Endothelial cell of umbilical vein (primary cell): ENCODE measurements around the gene SH3PXD2A. TPM values are rescaled to one million over a fixed set of nuclear protein-coding genes. Genes with fewer than 3 reads are reported as not detected.

Experiments used
- BruUV-seq: library from RNA; stranded (reverse); fragments of 400-500 nt; replicated peaks from 2 replicates; lab custom pipeline; 2021; lab: Mats Ljungman, UMichigan
- CTCF ChIA-PET: fragments of 300-600, 350-600 bp; sonication (Branson Sonifier 250); formaldehyde crosslinking; loops from one replicate; lab custom pipeline; 2021; ENCODE audit warnings: antibody characterized with exemption, inconsistent platforms; lab: Charles Lee
- POLR2A ChIA-PET: fragments of 300-600, 350-600 bp; sonication (Branson Sonifier 250); formaldehyde crosslinking; loops from one replicate; lab custom pipeline; 2021; ENCODE audit warnings: antibody characterized with exemption, inconsistent platforms; lab: Charles Lee
- DNase-seq: peaks from one replicate; pipeline ENCODE4 v3.0.0-alpha.2; 2011; ENCODE audit warnings: low read depth, low spot score
- FAIRE-seq: peaks from 2 replicates; lab custom pipeline; 2011; peaks lifted over from hg19 to GRCh38; lab: Jason Lieb, UNC
- H2AFZ ChIP-seq: 2 replicates; pipeline ENCODE4 v1.6.0; 2012; ENCODE audit warnings: low read depth, low read length, control low read depth, inconsistent platforms
- H3K27ac ChIP-seq: 2 replicates; pipeline ENCODE4 v1.5.1; 2011; ENCODE audit warnings: low read depth, mild to moderate bottlenecking, control low read depth, low read length, moderate library complexity; ENCODE audit not compliant: insufficient read depth
- H3K27me3 ChIP-seq, 2 experiments: 2 replicates each; pipeline versions ENCODE4 v1.6.0 to v1.6.1; 2011; ENCODE audit warnings: low read length in 2 of 2, mixed read lengths in 1 of 2; ENCODE audit not compliant: control insufficient read depth in 2 of 2, insufficient read depth in 2 of 2
- H3K36me3 ChIP-seq, 2 experiments: 2 replicates in 1 of 2; 3 replicates in 1 of 2; pipeline ENCODE4 v1.5.1; 2011; ENCODE audit warnings: low read length in 2 of 2, mild to moderate bottlenecking in 1 of 2, moderate library complexity in 1 of 2; ENCODE audit not compliant: control insufficient read depth in 2 of 2, insufficient read depth in 2 of 2; ENCODE audit errors: extremely low read depth in 1 of 2
- H3K4me1 ChIP-seq: 3 replicates; pipeline ENCODE4 v1.5.1; 2011; ENCODE audit warnings: mild to moderate bottlenecking, low read length; ENCODE audit not compliant: control insufficient read depth, insufficient read depth; ENCODE audit errors: extremely low read depth
- H3K4me2 ChIP-seq: 2 replicates; pipeline ENCODE4 v1.6.1; 2011; ENCODE audit warnings: low read length, control low read depth, mixed read lengths; ENCODE audit not compliant: insufficient read depth
- H3K4me3 ChIP-seq, 3 experiments: fragments of 200-600 bp in 1 of 3; sonication (generic), shearing (Covaris generic) in 1 of 3; replicated peaks in 1 of 3; 2 replicates each; pipeline ENCODE4 v1.5.1; 2011 to 2016; ENCODE audit warnings: control low read depth in 3 of 3, low read length in 3 of 3, mild to moderate bottlenecking in 2 of 3, inconsistent platforms in 1 of 3, low read depth in 1 of 3, moderate library complexity in 1 of 3; ENCODE audit not compliant: insufficient read depth in 1 of 3
- H3K79me2 ChIP-seq: 2 replicates; pipeline ENCODE4 v1.6.0; 2012; ENCODE audit warnings: low read length, inconsistent platforms; ENCODE audit not compliant: control insufficient read depth, insufficient read depth
- H3K9ac ChIP-seq: replicated peaks from 2 replicates; pipeline ENCODE3; 2011; ENCODE audit warnings: low read length, control low read depth; ENCODE audit not compliant: insufficient read depth; ENCODE audit errors: extremely low read depth
- H3K9me1 ChIP-seq: replicated peaks from 3 replicates; pipeline ENCODE4 v1.6.0; 2011; ENCODE audit warnings: mild to moderate bottlenecking, low read length; ENCODE audit not compliant: control insufficient read depth, insufficient read depth; ENCODE audit errors: extremely low read depth
- H3K9me3 ChIP-seq: replicated peaks from 2 replicates; pipeline ENCODE4 v1.5.1; 2012; ENCODE audit warnings: low read length, inconsistent platforms; ENCODE audit not compliant: control insufficient read depth, insufficient read depth
- H4K20me1 ChIP-seq: replicated peaks from 2 replicates; pipeline ENCODE3; 2011; ENCODE audit warnings: mild to moderate bottlenecking, low read length; ENCODE audit not compliant: control insufficient read depth, insufficient read depth; ENCODE audit errors: extremely low read depth
- EZH2 ChIP-seq: IDR thresholded peaks from 2 replicates; pipeline ENCODE4 v1.6.1; 2012; ENCODE audit warnings: borderline replicate concordance, low read depth, mild to moderate bottlenecking, moderate library complexity, low read length, inconsistent platforms; ENCODE audit not compliant: severe bottlenecking
- FOS ChIP-seq: IDR thresholded peaks from 2 replicates; pipeline ENCODE4 v1.6.1; 2011; ENCODE audit warnings: mild to moderate bottlenecking, low read length, moderate library complexity, borderline replicate concordance; ENCODE audit not compliant: insufficient read depth
- GATA2 ChIP-seq: IDR thresholded peaks from 2 replicates; pipeline ENCODE4 v1.7.0; 2011; ENCODE audit warnings: low read depth, mild to moderate bottlenecking, moderate library complexity, mixed read lengths, low read length; ENCODE audit not compliant: insufficient read length, insufficient read depth
- JUN ChIP-seq: IDR thresholded peaks from 2 replicates; pipeline ENCODE4 v1.6.1; 2011; ENCODE audit warnings: borderline replicate concordance, low read depth; ENCODE audit not compliant: insufficient read length, insufficient read depth
- MYC ChIP-seq: IDR thresholded peaks from one replicate; pipeline ENCODE4 v1.6.1; 2011; ENCODE audit warnings: mild to moderate bottlenecking, low read depth, low read length
- POLR2A ChIP-seq: IDR thresholded peaks from 2 replicates; pipeline ENCODE4 v1.6.1; 2012; ENCODE audit warnings: low read depth, mild to moderate bottlenecking, control low read depth, low read length
- POLR2AphosphoS5 ChIP-seq: IDR thresholded peaks from 2 replicates; pipeline ENCODE4 v1.6.1; 2012; ENCODE audit warnings: low read depth, mild to moderate bottlenecking, control low read depth, low read length, moderate library complexity; ENCODE audit not compliant: insufficient read depth
- dilution Hi-C: fragments of 300-500 bp; cut with MboI; formaldehyde crosslinking; loops from one replicate; pipeline ENCODE4 v1.15.0; 2019; ENCODE audit warnings: low sequenced_read_pairs; ENCODE audit not compliant: extremely low pct_ligation_motif_present
- intact Hi-C: fragments of 100-400 bp; cut with micrococcal nuclease; formaldehyde crosslinking; loops from one replicate; pipeline ENCODE4 v1.10.0; 2022
- polyA plus RNA-seq, 4 experiments: library from polyadenylated mRNA; depleted of rRNA in 3 of 4; stranded (reverse) in 3 of 4; unstranded in 1 of 4; fragments of >200 nt; gene quantifications; 2 replicates each; pipeline versions ENCODE4 v1.2.1 to v1.2.3, GENCODE V29; 2011 to 2012; ENCODE audit warnings: missing spikeins in 1 of 4
- total RNA-seq: library from RNA; stranded (reverse); gene quantifications from 2 replicates; pipeline ENCODE4 v1.2.3, GENCODE V29; 2021
- TF ChIP-seq, protein P1 (sequence below): IDR thresholded peaks from 2 replicates; pipeline ENCODE4 v1.6.1; 2011; ENCODE audit not compliant: insufficient read depth, insufficient read length
- TF ChIP-seq, protein P2 (sequence below), 2 donors: IDR thresholded peaks; 1 replicate in 1 of 2; 2 replicates in 1 of 2; pipeline ENCODE4 v1.5.1; 2011; ENCODE audit warnings: low read length in 2 of 2, mild to moderate bottlenecking in 2 of 2, moderate library complexity in 2 of 2, control low read depth in 1 of 2, inconsistent platforms in 1 of 2, low read depth in 1 of 2; ENCODE audit not compliant: insufficient read depth in 1 of 2; ENCODE audit errors: extremely low read depth in 1 of 2

SH3PXD2A gene
- total and polyA plus RNA-seq, 2 donors (not counting 3 experiments of a cell fraction or from before 2014, with no cell fraction given), result 1.4 to 5.1 TPM

DNA sequence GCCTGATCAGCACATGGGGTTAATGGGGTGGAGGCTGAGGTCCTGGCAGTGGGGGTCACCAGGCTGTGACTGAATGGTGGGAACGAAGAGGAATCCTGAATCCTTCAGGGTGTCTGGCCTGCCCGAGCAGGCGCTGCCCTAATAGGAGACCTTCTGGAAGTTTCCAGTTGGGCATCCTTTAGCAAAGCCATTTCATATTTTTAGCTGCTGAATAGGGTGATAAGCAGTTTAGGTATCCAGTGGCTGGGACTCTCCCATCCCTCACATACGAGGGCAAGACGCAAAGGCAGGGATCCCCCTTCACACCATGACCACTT lies 159.3 kb downstream of the SH3PXD2A start:
- Histone ChIP-seq H4K20me1 (no peaks in the 10 kb centered on the region), H3K79me2 (no peaks in the 10 kb centered on the region), H3K9me1 (no peaks in the 10 kb centered on the region), H3K4me1 (peaks cover 20% of the 10 kb centered on the region), H3K9ac (peak overlapping the region; percentile 14), H3K9me3 (no peaks in the 10 kb centered on the region), H3K4me3 (no peak overlapping the region), H2AFZ (peak overlapping the region; percentile 0), H3K36me3 (no peaks in the 10 kb centered on the region), H3K27ac (peak overlapping the region; percentile 61), H3K4me2 (no peak overlapping the region), H3K27me3 (no peaks in the 10 kb centered on the region)
- intact Hi-C loops, result loop anchor here (2.0 kb wide), 1 partner anchor 27 kb away; no protein-coding TSS in a partner anchor
- TF ChIP-seq FOS (no peak), EZH2 (no peak), GATA2 (no peak), POLR2AphosphoS5 (no peak), JUN (no peak), POLR2A (no peak), MYC (no peak)
- TF ChIP-seq, protein P1, sequence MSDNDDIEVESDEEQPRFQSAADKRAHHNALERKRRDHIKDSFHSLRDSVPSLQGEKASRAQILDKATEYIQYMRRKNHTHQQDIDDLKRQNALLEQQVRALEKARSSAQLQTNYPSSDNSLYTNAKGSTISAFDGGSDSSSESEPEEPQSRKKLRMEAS, result no peak
- TF ChIP-seq, protein P2, sequence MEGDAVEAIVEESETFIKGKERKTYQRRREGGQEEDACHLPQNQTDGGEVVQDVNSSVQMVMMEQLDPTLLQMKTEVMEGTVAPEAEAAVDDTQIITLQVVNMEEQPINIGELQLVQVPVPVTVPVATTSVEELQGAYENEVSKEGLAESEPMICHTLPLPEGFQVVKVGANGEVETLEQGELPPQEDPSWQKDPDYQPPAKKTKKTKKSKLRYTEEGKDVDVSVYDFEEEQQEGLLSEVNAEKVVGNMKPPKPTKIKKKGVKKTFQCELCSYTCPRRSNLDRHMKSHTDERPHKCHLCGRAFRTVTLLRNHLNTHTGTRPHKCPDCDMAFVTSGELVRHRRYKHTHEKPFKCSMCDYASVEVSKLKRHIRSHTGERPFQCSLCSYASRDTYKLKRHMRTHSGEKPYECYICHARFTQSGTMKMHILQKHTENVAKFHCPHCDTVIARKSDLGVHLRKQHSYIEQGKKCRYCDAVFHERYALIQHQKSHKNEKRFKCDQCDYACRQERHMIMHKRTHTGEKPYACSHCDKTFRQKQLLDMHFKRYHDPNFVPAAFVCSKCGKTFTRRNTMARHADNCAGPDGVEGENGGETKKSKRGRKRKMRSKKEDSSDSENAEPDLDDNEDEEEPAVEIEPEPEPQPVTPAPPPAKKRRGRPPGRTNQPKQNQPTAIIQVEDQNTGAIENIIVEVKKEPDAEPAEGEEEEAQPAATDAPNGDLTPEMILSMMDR (IDR thresholded peaks at IDR 0.05; ENCODE audit: extremely low read depth in 1 of 2, insufficient read depth in 1 of 2, low read depth in 1 of 2, low read length in 2 of 2), result no peak
- FAIRE-seq (peak; percentile 26), DNase-seq (no peak)
- ChIA-PET POLR2A (no interaction called here), CTCF (interaction anchor here (0.7 to 3.7 kb wide), 7 partner anchors 10 to 192 kb away, joined by 3 to 35 read pairs (median 4); no protein-coding TSS in a partner anchor)
- dilution Hi-C loops, result no loop called here
- no TSS peak for BruUV-seq
